Astrocyte of the spinal cord (primary cell): Measurements from ENCODE around the gene RUSC1.
A peak's percentile ranks its signal among the peaks of the same experiment; 100 is the strongest.

Experiments used
- DNase-seq: peaks from one replicate; pipeline ENCODE4 v3.0.0; 2011; ENCODE audit warnings: low read depth, low spot score
- H3K4me3 ChIP-seq: 2 replicates; pipeline ENCODE4 v1.5.1; 2011; ENCODE audit warnings: low read depth, mild to moderate bottlenecking, low read length, moderate library complexity
- in situ Hi-C: cut with HindIII; loops from 2 replicates; pipeline ENCODE4 v1.10.0; 2017; ENCODE audit warnings: low sequenced_read_pairs
- TF ChIP-seq, protein P1 (sequence below): IDR thresholded peaks from 2 replicates; pipeline ENCODE4 v1.5.1; 2012; ENCODE audit warnings: low read depth, mild to moderate bottlenecking, low read length, inconsistent platforms

Gene RUSC1, protein sequence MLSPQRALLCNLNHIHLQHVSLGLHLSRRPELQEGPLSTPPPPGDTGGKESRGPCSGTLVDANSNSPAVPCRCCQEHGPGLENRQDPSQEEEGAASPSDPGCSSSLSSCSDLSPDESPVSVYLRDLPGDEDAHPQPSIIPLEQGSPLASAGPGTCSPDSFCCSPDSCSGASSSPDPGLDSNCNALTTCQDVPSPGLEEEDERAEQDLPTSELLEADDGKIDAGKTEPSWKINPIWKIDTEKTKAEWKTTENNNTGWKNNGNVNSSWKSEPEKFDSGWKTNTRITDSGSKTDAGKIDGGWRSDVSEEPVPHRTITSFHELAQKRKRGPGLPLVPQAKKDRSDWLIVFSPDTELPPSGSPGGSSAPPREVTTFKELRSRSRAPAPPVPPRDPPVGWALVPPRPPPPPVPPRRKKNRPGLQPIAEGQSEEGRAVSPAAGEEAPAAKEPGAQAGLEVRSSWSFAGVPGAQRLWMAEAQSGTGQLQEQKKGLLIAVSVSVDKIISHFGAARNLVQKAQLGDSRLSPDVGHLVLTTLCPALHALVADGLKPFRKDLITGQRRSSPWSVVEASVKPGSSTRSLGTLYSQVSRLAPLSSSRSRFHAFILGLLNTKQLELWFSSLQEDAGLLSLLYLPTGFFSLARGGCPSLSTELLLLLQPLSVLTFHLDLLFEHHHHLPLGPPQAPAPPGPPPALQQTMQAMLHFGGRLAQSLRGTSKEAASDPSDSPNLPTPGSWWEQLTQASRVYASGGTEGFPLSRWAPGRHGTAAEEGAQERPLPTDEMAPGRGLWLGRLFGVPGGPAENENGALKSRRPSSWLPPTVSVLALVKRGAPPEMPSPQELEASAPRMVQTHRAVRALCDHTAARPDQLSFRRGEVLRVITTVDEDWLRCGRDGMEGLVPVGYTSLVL

DNA sequence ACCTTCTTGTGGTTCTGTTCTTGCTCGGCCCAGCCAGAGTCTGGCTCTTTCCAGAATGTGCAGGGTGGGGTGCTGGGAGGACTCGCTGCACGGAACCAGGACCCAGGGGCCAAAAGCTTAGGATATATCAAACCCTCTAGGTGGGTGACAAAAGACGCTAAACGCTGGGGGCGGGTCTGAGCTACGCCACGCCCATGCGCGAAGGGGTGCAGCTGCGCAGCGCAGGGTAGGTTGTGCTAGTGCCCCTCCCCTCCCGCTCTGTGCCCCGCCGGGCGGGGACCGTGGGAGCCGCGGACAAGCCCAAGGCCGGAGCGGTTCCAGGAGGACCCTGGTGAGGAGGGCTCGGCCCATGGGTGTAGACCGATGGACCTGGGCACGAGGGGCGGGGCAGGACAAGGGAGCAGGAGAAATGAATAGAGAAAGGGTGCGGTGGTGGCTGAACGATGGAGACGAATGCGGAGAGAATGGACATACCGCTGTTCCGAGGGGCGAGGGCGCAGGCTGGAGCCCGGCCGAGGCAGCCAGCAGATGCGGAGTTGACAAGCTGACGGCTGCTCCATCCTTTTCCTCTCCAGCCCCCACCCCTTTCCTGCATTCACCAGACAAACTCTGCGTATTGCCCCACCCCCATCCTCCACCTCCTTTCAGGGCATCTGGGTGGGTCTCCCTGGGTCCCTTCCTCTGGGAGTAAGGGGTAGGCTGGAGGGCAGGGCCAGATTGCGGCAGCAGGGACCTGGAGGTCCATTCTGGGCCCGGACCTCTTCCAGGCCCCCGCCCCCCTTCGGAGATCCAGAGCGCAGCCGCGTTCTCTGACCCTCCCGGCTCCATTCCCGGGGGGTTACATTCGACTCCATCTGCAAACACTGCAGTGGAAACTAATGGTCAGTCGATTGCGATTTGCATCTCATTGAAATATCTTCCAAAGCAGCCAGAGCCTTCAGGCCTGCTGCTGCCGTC lies at the start of gene RUSC1:
Gene RUSC1 (plus strand): TSS at position 234 of the 957 bp plus-strand sequence. CDS start 880 bp downstream, outside the sequence.
- TF ChIP-seq, protein P1, sequence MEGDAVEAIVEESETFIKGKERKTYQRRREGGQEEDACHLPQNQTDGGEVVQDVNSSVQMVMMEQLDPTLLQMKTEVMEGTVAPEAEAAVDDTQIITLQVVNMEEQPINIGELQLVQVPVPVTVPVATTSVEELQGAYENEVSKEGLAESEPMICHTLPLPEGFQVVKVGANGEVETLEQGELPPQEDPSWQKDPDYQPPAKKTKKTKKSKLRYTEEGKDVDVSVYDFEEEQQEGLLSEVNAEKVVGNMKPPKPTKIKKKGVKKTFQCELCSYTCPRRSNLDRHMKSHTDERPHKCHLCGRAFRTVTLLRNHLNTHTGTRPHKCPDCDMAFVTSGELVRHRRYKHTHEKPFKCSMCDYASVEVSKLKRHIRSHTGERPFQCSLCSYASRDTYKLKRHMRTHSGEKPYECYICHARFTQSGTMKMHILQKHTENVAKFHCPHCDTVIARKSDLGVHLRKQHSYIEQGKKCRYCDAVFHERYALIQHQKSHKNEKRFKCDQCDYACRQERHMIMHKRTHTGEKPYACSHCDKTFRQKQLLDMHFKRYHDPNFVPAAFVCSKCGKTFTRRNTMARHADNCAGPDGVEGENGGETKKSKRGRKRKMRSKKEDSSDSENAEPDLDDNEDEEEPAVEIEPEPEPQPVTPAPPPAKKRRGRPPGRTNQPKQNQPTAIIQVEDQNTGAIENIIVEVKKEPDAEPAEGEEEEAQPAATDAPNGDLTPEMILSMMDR: no peak
- H3K4me3 ChIP-seq: peak within 1 kb of the TSS; percentile 55
- DNase-seq: peak; percentile 66
- in situ Hi-C loops: no loop called here

DNA sequence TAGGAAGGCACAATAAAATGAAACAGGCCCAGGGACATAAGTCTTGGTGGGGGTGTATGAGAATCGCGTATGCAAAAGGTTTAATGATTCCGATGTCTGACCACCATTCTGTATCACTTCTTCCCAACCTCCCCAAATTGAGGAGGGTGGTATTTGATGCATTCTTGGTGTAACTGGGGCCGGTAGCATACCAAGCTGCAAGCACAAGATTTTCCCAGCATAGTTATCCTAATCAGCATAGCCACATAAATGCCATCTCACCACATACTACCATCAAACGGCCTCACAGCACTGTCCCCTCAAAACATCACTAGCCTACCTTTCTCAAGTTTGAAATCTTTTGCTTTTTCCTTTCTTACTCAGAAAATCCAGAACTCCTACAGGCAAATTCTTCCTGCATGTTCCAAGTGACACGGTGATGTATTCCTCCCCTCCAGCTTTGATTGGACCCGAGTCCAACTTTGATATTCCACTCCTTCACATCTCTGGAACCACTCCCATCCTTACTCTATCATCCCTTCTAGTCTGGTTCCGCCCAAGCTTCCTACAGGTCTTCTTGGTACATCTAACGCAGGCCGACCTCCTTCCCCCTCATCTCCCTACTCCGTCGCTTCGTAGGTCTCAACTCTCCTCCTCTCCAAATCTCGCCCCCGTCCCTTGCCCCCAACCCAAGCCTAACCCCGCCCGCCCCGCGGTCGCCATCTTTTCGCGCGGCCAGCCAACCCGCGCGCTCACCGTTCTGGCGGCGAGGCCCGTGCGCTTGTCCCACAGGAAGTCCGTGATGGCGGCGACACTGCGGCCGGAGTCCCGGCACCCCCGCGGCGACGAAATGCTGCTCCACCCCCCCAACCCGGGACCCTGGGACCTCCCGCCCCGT lies 48.0 kb upstream of the RUSC1 start:
- peak overlapping the region; percentile 68 for H3K4me3 ChIP-seq
- in situ Hi-C loops: no loop called here
- TF ChIP-seq, protein P1: no peak
- peak; percentile 67 for DNase-seq

DNA sequence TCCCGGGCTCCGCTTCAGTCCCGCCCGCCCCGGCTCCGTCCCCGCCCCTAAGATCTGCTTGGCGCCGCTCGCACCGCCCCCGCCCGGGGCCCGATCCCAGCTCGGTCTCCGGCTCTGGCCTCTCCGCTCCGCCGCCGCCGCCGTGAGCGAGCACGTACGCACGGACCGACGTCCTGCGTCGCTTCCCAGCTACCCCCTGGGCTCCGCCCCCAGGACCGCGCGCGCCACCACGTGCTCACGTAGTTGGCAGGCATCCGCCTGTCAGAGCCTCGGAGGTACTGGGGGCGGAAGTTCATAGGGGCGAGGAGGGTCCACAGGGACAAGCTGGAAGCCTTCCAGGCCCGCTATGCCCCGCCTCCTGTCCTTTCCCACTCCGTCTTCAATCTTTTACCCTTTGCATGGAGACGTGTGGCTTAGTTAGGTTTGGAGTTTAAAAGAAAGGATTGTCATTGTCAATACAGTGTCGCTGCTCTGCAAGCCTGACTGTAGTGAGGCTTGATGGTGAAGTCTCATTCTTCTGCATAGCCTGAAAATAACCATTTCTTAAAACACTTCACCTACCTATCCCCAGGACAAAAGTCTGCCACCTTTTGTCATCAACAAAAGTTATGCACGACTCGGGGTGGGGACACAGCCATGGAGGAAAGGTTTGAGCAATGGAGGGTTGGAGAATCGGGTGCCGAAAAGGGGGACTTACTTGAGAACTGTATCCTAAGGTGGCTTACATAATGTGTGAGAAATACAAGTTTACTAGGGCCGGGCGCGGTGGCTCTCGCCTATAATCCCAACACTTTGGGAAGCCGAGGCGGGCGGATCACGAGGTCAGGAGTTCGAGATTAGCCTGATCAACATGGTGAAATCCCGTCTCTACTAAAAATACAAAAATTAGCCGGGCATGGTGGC lies 47.1 kb upstream of the RUSC1 start, which contains the start of gene CLK2:
Gene CLK2 (minus strand): TSS at position 162 of the 903 bp plus-strand sequence. CDS start 2,527 bp downstream, outside the sequence.
- peak within 1 kb of the TSS; percentile 68 for H3K4me3 ChIP-seq
- TF ChIP-seq, protein P1: no peak
- peak; percentile 95 for DNase-seq
- in situ Hi-C loops: no loop called here

DNA sequence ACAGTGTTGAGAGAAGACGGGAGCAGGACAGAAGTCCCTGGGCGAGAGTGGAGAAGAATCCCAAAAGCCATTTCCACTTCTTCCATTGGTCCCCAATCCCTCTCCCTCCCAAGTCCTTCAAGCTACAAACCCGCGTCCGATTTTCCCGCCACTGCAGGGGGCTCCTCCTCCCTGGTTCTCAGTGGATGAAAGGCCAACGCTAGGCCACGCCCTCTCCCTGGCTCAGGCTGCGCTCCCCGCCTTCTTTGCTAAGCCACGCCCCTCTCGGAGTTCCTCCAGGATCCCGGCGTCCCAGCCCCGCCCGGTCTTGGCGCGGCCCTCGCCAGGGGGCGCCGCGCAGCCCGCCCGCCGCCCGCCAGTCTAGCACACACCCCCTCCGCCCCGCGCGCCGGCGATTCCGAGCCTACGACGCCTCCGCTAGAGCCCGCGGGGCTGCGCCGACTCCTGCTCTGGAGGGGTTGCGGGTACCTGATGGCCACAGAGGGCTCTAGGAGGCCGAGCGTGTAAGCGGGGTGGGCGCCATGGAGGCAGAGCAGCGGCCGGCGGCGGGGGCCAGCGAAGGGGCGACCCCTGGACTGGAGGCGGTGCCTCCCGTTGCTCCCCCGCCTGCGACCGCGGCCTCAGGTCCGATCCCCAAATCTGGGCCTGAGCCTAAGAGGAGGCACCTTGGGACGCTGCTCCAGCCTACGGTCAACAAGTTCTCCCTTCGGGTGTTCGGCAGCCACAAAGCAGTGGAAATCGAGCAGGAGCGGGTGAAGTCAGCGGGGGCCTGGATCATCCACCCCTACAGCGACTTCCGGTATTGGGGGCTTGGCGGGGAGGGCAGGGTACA lies 43.4 kb upstream of the RUSC1 start, which contains the start of gene HCN3:
Gene HCN3 (plus strand): TSS at position 394 of the 832 bp plus-strand sequence. CDS start 128 bp downstream, at position 522.
- in situ Hi-C loops: no loop called here
- TF ChIP-seq, protein P1: peak; percentile 43
- peak; percentile 93 for DNase-seq
- H3K4me3 ChIP-seq: peak within 1 kb of the TSS; percentile 53
